HL-60 (cell line): ENCODE measurements around the gene SEC14L5.

Experiments
- POLR2AphosphoS5 ChIP-seq: IDR thresholded peaks from 2 replicates; pipeline ENCODE4 v1.6.1; 2012; ENCODE audit warnings: low read depth
- TF ChIP-seq, protein P1 (sequence below): IDR thresholded peaks from 2 replicates; pipeline ENCODE4 v1.6.1; 2012; ENCODE audit warnings: low read depth; ENCODE audit not compliant: insufficient replicate concordance
- TF ChIP-seq, protein P2 (sequence below): IDR thresholded peaks from one replicate; pipeline ENCODE4 v1.5.1; 2011; ENCODE audit warnings: low read length, control low read depth, inconsistent platforms; ENCODE audit not compliant: insufficient read depth

DNA sequence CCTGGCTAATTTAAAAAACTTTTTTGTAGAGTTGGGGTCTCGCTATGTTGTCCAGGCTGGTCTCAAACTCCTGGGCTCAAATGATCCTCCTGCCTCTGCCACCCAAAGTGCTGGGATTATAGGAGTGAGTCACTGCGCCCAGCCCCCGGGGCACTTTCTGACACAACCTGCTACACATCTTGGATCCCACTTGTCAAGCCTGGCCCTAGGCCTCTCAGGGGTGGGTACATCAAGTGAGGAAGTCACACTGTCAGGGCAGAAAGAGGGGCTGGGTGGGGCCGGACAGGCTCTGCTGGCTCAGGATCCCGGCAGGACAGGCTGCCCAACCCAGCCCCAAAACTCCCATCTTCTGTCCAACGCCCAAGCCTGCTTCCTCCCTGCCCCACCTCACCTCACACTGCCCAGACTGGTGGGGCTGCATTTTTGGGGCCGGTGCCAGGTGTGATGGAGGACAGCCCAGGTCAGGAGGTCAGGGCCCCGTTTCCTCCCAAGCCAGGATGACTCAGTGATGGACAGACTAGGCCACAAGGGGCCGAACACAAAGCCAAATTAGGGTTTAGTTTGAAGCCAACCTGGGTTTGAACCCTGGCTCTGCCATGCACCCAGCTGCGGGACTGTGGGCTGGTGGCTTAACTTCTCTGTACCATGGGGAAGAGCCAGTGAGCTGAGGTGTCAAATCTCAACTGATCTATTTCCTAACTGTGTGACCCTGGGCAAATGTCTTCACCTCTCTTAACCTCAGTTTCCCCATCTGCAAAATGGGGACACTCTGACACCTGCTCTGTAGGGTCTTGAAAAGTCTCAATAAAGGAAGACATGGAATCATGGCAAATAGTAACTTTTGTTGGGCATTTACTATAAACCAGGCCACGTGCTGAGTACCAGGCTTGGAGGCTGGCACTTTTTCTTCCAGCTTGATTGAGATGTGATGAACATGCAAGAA is 12.3 kb upstream of the SEC14L5 start:
- TF ChIP-seq, protein P1, sequence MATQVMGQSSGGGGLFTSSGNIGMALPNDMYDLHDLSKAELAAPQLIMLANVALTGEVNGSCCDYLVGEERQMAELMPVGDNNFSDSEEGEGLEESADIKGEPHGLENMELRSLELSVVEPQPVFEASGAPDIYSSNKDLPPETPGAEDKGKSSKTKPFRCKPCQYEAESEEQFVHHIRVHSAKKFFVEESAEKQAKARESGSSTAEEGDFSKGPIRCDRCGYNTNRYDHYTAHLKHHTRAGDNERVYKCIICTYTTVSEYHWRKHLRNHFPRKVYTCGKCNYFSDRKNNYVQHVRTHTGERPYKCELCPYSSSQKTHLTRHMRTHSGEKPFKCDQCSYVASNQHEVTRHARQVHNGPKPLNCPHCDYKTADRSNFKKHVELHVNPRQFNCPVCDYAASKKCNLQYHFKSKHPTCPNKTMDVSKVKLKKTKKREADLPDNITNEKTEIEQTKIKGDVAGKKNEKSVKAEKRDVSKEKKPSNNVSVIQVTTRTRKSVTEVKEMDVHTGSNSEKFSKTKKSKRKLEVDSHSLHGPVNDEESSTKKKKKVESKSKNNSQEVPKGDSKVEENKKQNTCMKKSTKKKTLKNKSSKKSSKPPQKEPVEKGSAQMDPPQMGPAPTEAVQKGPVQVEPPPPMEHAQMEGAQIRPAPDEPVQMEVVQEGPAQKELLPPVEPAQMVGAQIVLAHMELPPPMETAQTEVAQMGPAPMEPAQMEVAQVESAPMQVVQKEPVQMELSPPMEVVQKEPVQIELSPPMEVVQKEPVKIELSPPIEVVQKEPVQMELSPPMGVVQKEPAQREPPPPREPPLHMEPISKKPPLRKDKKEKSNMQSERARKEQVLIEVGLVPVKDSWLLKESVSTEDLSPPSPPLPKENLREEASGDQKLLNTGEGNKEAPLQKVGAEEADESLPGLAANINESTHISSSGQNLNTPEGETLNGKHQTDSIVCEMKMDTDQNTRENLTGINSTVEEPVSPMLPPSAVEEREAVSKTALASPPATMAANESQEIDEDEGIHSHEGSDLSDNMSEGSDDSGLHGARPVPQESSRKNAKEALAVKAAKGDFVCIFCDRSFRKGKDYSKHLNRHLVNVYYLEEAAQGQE: no peak
- no peak for TF ChIP-seq POLR2AphosphoS5
- TF ChIP-seq, protein P2, sequence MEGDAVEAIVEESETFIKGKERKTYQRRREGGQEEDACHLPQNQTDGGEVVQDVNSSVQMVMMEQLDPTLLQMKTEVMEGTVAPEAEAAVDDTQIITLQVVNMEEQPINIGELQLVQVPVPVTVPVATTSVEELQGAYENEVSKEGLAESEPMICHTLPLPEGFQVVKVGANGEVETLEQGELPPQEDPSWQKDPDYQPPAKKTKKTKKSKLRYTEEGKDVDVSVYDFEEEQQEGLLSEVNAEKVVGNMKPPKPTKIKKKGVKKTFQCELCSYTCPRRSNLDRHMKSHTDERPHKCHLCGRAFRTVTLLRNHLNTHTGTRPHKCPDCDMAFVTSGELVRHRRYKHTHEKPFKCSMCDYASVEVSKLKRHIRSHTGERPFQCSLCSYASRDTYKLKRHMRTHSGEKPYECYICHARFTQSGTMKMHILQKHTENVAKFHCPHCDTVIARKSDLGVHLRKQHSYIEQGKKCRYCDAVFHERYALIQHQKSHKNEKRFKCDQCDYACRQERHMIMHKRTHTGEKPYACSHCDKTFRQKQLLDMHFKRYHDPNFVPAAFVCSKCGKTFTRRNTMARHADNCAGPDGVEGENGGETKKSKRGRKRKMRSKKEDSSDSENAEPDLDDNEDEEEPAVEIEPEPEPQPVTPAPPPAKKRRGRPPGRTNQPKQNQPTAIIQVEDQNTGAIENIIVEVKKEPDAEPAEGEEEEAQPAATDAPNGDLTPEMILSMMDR: no peak
